ENCODE measurements around the gene TENM4.

Gene TENM4

GRCh38 chr11:78654866-78655265, 786.0 kb downstream of the TENM4 start:
- no peak for TF ChIP-seq TAF1 (IDR thresholded peaks at IDR 0.05; ENCODE audit: low read depth)
- TF ChIP-seq TEAD4 (IDR thresholded peaks at IDR 0.05): no peak
- TF ChIP-seq USF1 (IDR thresholded peaks at IDR 0.05): no peak
- no peak for TF ChIP-seq RAD21 (IDR thresholded peaks at IDR 0.05; ENCODE audit: low read depth)
- TF ChIP-seq FOXM1 (IDR thresholded peaks at IDR 0.05; ENCODE audit: borderline replicate concordance, low read depth): no peak
- TF ChIP-seq CREB1 (IDR thresholded peaks at IDR 0.05; ENCODE audit: low read depth): no peak

GRCh38 chr11:78654071-78654470, 786.8 kb downstream of the TENM4 start:
- no peak for TF ChIP-seq FOXM1 (IDR thresholded peaks at IDR 0.05; ENCODE audit: borderline replicate concordance, low read depth)
- no peak for TF ChIP-seq ZBTB7A (IDR thresholded peaks at IDR 0.05; ENCODE audit: low read depth)
- TF ChIP-seq CEBPB (IDR thresholded peaks at IDR 0.05): no peak
- no peak for TF ChIP-seq NFIC (IDR thresholded peaks at IDR 0.05)
- TF ChIP-seq TEAD4 (IDR thresholded peaks at IDR 0.05): no peak
- no peak for TF ChIP-seq TAF1 (IDR thresholded peaks at IDR 0.05; ENCODE audit: low read depth)
- TF ChIP-seq EGR1 (IDR thresholded peaks at IDR 0.05): no peak
- TF ChIP-seq USF1 (IDR thresholded peaks at IDR 0.05): no peak
- TF ChIP-seq REST (IDR thresholded peaks at IDR 0.05; ENCODE audit: low read depth): no peak
- TF ChIP-seq CREB1 (IDR thresholded peaks at IDR 0.05; ENCODE audit: low read depth): no peak
- TF ChIP-seq RAD21 (IDR thresholded peaks at IDR 0.05; ENCODE audit: low read depth): no peak
- TF ChIP-seq EP300 (IDR thresholded peaks at IDR 0.05; ENCODE audit: borderline replicate concordance): no peak
- no peak for TF ChIP-seq MAX (IDR thresholded peaks at IDR 0.05)
- no peak for TF ChIP-seq TCF12 (IDR thresholded peaks at IDR 0.05; ENCODE audit: low read depth)
- TF ChIP-seq YY1 (IDR thresholded peaks at IDR 0.05; ENCODE audit: low read depth): no peak

- no peak for TF ChIP-seq NFIC (IDR thresholded peaks at IDR 0.05)
- no peak for TF ChIP-seq CEBPB (IDR thresholded peaks at IDR 0.05)
- TF ChIP-seq CREB1 (IDR thresholded peaks at IDR 0.05; ENCODE audit: low read depth): no peak
- no peak for TF ChIP-seq TEAD4 (IDR thresholded peaks at IDR 0.05)
- no peak for TF ChIP-seq REST (IDR thresholded peaks at IDR 0.05; ENCODE audit: low read depth)
- TF ChIP-seq ZBTB7A (IDR thresholded peaks at IDR 0.05; ENCODE audit: low read depth): no peak
- TF ChIP-seq TCF12 (IDR thresholded peaks at IDR 0.05; ENCODE audit: low read depth): no peak
Measured at GRCh38 chr11:78653294-78653909, 787.4 kb downstream of the TENM4 start.

GRCh38 chr11:78652843-78653239, 788.0 kb downstream of the TENM4 start:
- no peak for TF ChIP-seq REST (IDR thresholded peaks at IDR 0.05; ENCODE audit: low read depth)

GRCh38 chr11:78651923-78652842, 788.6 kb downstream of the TENM4 start:
- no peak for TF ChIP-seq EP300 (IDR thresholded peaks at IDR 0.05; ENCODE audit: borderline replicate concordance)
- no peak for TF ChIP-seq TCF12 (IDR thresholded peaks at IDR 0.05; ENCODE audit: low read depth)
- TF ChIP-seq RAD21 (IDR thresholded peaks at IDR 0.05; ENCODE audit: low read depth): no peak
- TF ChIP-seq MAX (IDR thresholded peaks at IDR 0.05): no peak

All from Ishikawa (cell line).